GM18868 (cell line): Measurements from ENCODE around the gene KRTAP23-1.

Source experiments
- ATAC-seq: cut with Tn5 transposase; IDR thresholded peaks from one replicate; pipeline ENCODE4 v1.9.1; 2021; ENCODE audit warnings: mild to moderate bottlenecking, moderate library complexity; ENCODE audit not compliant: unreplicated experiment

KRTAP23-1 gene

GRCh38 chr21:30348506-30348905 lies at the start of gene KRTAP23-1:
TSS of gene KRTAP23-1 (minus strand) at chr21:30348606. CDS start at chr21:30348606, 0 bp downstream.
- ATAC-seq: no peak

GRCh38 chr21:30395731-30396130 lies 47.3 kb upstream of the KRTAP23-1 start, which contains the start of gene KRTAP13-1:
TSS of gene KRTAP13-1 (plus strand) at chr21:30396031. CDS start at chr21:30396087, 56 bp downstream.
- ATAC-seq: no peak

- no peak for ATAC-seq
Observed at GRCh38 chr21:30391492-30392025, 43.2 kb upstream of the KRTAP23-1 start.

GRCh38 chr21:30382201-30382600 lies 33.8 kb upstream of the KRTAP23-1 start:
- no peak for ATAC-seq

GRCh38 chr21:30372139-30372770 lies 23.8 kb upstream of the KRTAP23-1 start, which contains the start of gene KRTAP13-2:
TSS of gene KRTAP13-2 (minus strand) at chr21:30372271. CDS start at chr21:30372213, 58 bp downstream.
- no peak for ATAC-seq

- no peak for ATAC-seq
Observed at GRCh38 chr21:30355906-30356305, 7.5 kb upstream of the KRTAP23-1 start.

- ATAC-seq: no peak
Observed at GRCh38 chr21:30354308-30355005, 6.1 kb upstream of the KRTAP23-1 start.

- ATAC-seq: no peak
Observed at GRCh38 chr21:30351534-30351933, 3.1 kb upstream of the KRTAP23-1 start.

- no peak for ATAC-seq
Observed at GRCh38 chr21:30349572-30349971, 1.2 kb upstream of the KRTAP23-1 start.

GRCh38 chr21:30345014-30345413 lies 3.4 kb downstream of the KRTAP23-1 start:
- ATAC-seq: no peak

- ATAC-seq: no peak
Observed at GRCh38 chr21:30340714-30341573, 7.5 kb downstream of the KRTAP23-1 start.

- ATAC-seq: no peak
Observed at GRCh38 chr21:30338717-30339116, 9.7 kb downstream of the KRTAP23-1 start.

GRCh38 chr21:30337772-30338171 lies 10.6 kb downstream of the KRTAP23-1 start:
- no peak for ATAC-seq

- ATAC-seq: no peak
Observed at GRCh38 chr21:30337276-30337744, 11.1 kb downstream of the KRTAP23-1 start, which contains the start of gene KRTAP27-1. TSS of gene KRTAP27-1 (minus strand) at chr21:30337694. CDS start at chr21:30337668, 26 bp downstream.

- ATAC-seq: no peak
Observed at GRCh38 chr21:30336596-30336995, 11.8 kb downstream of the KRTAP23-1 start.

- ATAC-seq: no peak
Observed at GRCh38 chr21:30333736-30334135, 14.7 kb downstream of the KRTAP23-1 start.

GRCh38 chr21:30332681-30333080 lies 15.7 kb downstream of the KRTAP23-1 start:
- no peak for ATAC-seq

- no peak for ATAC-seq
Observed at GRCh38 chr21:30329203-30329875, 19.1 kb downstream of the KRTAP23-1 start.

- ATAC-seq: no peak
Observed at GRCh38 chr21:30326390-30326789, 22.0 kb downstream of the KRTAP23-1 start.

GRCh38 chr21:30320215-30320614 lies 28.2 kb downstream of the KRTAP23-1 start, which contains the start of gene KRTAP26-1:
TSS of gene KRTAP26-1 (minus strand) at chr21:30320315. CDS start at chr21:30320035, 280 bp downstream.
- no peak for ATAC-seq
